ENCODE measurements around the gene CRABP1.

GRCh38 chr15:78368651-78369050, 28.5 kb downstream of the CRABP1 start:
- TF ChIP-seq EZH2 (IDR thresholded peaks at IDR 0.05; ENCODE audit: insufficient read depth, poor library complexity, severe bottlenecking): no peak
- no peak for TF ChIP-seq EZH2phosphoT487 (IDR thresholded peaks at IDR 0.05; ENCODE audit: insufficient read depth, low read depth)

Measured in GM23248 (cell line).